Lower lobe of right lung (tissue), 2 donors: ENCODE measurements around the gene FRMD4B. TPM values are rescaled to one million over a fixed set of nuclear protein-coding genes. Genes with fewer than 3 reads are reported as not detected.
A peak's percentile ranks its signal among the peaks of the same experiment; 100 is the strongest.

Experiments
- ATAC-seq, 2 donors: fragments of 200-7000 bp; cut with Tn5 transposase; one replicate each; pipeline ENCODE4 v1.9.1; 2020 to 2022; ENCODE audit warnings: mild to moderate bottlenecking in 2 of 2, moderate library complexity in 2 of 2
- DNase-seq: peaks from one replicate; pipeline ENCODE4 v3.0.0-alpha.2; 2020
- H3K27ac ChIP-seq: fragments of 200-600 bp; one replicate; pipeline ENCODE4 v1.8.0; 2022
- H3K27me3 ChIP-seq: fragments of 200-600 bp; one replicate; pipeline ENCODE4 v1.8.0; 2022; ENCODE audit warnings: low read depth
- H3K36me3 ChIP-seq: fragments of 200-600 bp; one replicate; pipeline ENCODE4 v1.8.0; 2022; ENCODE audit warnings: mild to moderate bottlenecking
- H3K4me1 ChIP-seq: fragments of 200-600 bp; one replicate; pipeline ENCODE4 v1.8.0; 2022
- H3K4me3 ChIP-seq: fragments of 200-600 bp; one replicate; pipeline ENCODE4 v1.8.0; 2022; ENCODE audit warnings: mild to moderate bottlenecking
- H3K9me3 ChIP-seq: fragments of 200-600 bp; one replicate; pipeline ENCODE4 v1.8.0; 2022
- CTCF ChIP-seq: fragments of 200-600 bp; IDR thresholded peaks from one replicate; pipeline ENCODE4 v1.8.0; 2022; ENCODE audit warnings: antibody characterized with exemption, mild to moderate bottlenecking
- intact Hi-C: fragments of 100-400 bp; cut with DNase I; formaldehyde crosslinking; loops from one replicate; pipeline ENCODE4 v1.11.0; 2022
- total RNA-seq: library from RNA; stranded (reverse); fragmentation: NEBNext Ultra II Directional; extraction: Animal tissue kit (Norgen Biotek cat#: 25700); gene quantifications from one replicate; pipeline ENCODE4 v1.2.1, GENCODE V29; 2021
- donor health status: DM: no; HTN: yes; CAD: no; lungs with severe emphysema.

The FRMD4B gene
- total RNA-seq, 1 donor from 2014 or later, result 62.4 TPM

DNA sequence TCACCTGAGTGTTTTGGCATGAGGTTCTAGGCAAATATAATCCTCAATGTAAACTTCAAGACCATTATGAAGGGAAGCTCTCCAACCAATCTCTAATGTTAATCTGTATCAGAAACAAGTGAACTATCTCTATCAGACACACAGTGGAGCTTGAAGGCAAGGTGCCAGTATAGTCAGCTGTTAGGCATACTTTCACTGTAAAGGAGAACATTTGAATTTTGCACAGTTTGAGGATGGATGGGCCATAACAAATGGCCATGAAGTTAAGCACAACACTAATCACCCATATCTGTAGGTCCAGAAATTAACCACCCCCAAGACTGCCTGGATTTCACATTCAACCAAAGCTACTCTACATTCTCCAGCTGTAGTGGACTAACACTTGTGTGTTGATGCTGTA, 194.4 kb downstream of the FRMD4B start:
- H3K9me3 ChIP-seq, result no peaks in the 10 kb centered on the region
- intact Hi-C loops, result no loop called here
- TF ChIP-seq CTCF, result no peak
- ATAC-seq (no peak), DNase-seq (no peak)
- peaks cover 97% of the 10 kb centered on the region for H3K36me3 ChIP-seq
- no peaks in the 10 kb centered on the region for H3K4me1 ChIP-seq
- H3K27ac ChIP-seq, result no peak overlapping the region
- no peaks in the 10 kb centered on the region for H3K27me3 ChIP-seq
- H3K4me3 ChIP-seq, result no peak overlapping the region

DNA sequence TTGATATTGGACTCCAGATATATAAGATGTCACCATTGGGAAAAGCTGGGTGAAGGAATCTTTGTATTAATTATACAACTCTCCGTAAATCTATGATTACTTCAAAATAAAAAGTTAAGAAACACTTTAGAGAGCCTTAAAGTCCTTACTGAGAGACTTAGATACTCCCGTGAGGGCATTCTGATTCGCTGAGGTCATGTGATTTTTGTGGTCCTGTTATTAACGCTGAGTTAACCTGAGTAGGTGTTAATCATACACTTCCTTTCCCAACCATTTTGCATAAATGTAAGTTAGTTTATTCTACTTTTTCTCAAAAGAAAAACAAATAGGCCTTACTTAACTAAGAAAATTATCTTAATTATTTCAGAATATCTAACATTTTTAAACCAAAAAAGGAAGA, 196.4 kb downstream of the FRMD4B start:
- H3K4me1 ChIP-seq, result no peaks in the 10 kb centered on the region
- ATAC-seq (no peak), DNase-seq (no peak)
- H3K27me3 ChIP-seq, result no peaks in the 10 kb centered on the region
- TF ChIP-seq CTCF, result no peak
- H3K4me3 ChIP-seq, result no peak overlapping the region
- intact Hi-C loops, result no loop called here
- H3K27ac ChIP-seq, result no peak overlapping the region
- H3K36me3 ChIP-seq, result peaks cover 97% of the 10 kb centered on the region
- H3K9me3 ChIP-seq, result no peaks in the 10 kb centered on the region

DNA sequence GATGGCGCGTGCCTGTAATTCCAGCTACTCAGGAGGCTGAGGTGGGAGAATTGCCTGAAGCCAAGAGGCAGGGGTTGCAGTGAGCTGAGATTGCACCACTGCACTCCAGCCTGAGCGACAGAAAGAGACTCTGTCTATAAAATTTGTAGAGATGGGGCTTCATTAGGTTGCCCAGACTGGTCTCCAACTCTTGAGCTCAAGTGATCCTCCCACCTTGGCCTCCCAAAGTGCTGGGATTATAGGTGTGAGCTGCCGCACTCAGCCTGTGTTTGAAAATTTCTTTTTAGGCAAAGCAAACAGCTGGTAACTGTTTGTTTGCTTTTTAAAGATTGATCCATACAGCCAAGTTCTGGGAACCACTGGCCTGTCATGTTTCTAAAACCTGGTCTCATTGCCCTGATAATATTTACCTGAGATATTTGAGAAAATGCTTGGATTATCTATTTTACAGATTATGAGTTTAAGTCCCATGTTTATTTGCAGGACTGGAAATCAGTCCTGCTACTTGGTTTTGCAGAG, 199.3 kb downstream of the FRMD4B start:
- H3K27ac ChIP-seq, result no peak overlapping the region
- peaks cover 97% of the 10 kb centered on the region for H3K36me3 ChIP-seq
- DNase-seq (no peak), ATAC-seq (no peak)
- no peak overlapping the region for H3K4me3 ChIP-seq
- H3K9me3 ChIP-seq, result no peaks in the 10 kb centered on the region
- intact Hi-C loops, result no loop called here
- H3K4me1 ChIP-seq, result peaks cover 8% of the 10 kb centered on the region
- no peaks in the 10 kb centered on the region for H3K27me3 ChIP-seq
- TF ChIP-seq CTCF, result no peak

DNA sequence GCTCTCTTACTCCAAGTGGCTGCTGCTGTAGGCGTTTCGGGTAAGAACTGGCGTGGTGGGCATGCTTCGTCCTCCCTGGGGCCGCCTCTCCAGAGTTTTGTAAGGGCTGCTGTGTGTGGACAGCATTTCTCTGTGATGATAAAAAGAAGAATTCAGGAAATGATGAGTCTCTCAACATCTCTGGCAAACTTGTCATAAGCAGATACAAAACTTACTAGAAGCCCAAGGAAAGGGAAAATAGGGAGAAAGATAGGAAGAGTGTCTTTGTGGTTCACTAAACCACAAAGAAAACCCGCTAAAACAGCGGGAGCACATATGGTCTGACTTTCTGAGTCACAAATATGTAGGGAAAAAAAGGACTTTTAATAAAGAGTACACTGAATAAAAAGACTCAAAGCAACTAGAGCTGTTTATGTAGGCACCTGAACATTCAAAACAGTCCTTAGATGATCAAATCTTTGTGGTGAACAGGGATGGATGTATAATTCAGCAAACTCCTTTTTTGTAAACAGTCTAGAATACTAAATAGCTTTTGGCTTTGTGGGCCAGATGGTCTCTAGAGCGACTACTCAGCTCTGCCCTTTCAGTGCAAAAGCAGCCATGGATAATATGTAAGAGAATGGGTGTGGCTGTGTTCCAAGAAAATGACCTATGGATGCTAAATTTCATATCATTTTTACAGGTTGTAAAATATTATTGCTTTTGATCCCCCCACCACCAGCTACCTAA, 203.1 kb downstream of the FRMD4B start:
- H3K27ac ChIP-seq, result no peak overlapping the region
- no peaks in the 10 kb centered on the region for H3K9me3 ChIP-seq
- peaks cover 30% of the 10 kb centered on the region for H3K4me1 ChIP-seq
- peaks cover 98% of the 10 kb centered on the region for H3K36me3 ChIP-seq
- H3K27me3 ChIP-seq, result no peaks in the 10 kb centered on the region
- H3K4me3 ChIP-seq, result no peak overlapping the region
- intact Hi-C loops, result no loop called here
- no peak for TF ChIP-seq CTCF
- no peak for DNase-seq
- ATAC-seq, result no peak

GRCh38 chr3:69181592-69182211, 204.2 kb downstream of the FRMD4B start:
- TF ChIP-seq CTCF, result no peak
- ATAC-seq (peak in 1 of 2 donors; percentile 34), DNase-seq (no peak)
- Histone ChIP-seq H3K4me3 (no peak overlapping the region), H3K27ac (peak overlapping the region; percentile 37), H3K36me3 (peaks cover 95% of the 10 kb centered on the region), H3K9me3 (no peaks in the 10 kb centered on the region), H3K27me3 (no peaks in the 10 kb centered on the region), H3K4me1 (peaks cover 30% of the 10 kb centered on the region)
- intact Hi-C loops, result no loop called here
